Neural crest cell (in vitro differentiated cells): Measurements from ENCODE around the gene HOXD9. TPM values are rescaled to one million over a fixed set of nuclear protein-coding genes. Genes with fewer than 3 reads are reported as not detected.
A peak's percentile ranks its signal among the peaks of the same experiment; 100 is the strongest.

Experiments used
- DNase-seq: peaks from one replicate; pipeline ENCODE4 v3.0.0; 2021; ENCODE audit warnings: low read depth, mixed read lengths, low spot score
- H3K27ac Mint-ChIP-seq: one replicate; pipeline ENCODE4 v1.8.0; 2021; ENCODE audit warnings: mild to moderate bottlenecking, mixed read lengths; ENCODE audit not compliant: unreplicated experiment
- H3K27me3 Mint-ChIP-seq: 2 replicates; pipeline ENCODE4 v1.8.0; 2021; ENCODE audit warnings: low read depth, mild to moderate bottlenecking, mixed read lengths
- H3K36me3 Mint-ChIP-seq: 2 replicates; pipeline ENCODE4 v1.8.0; 2021; ENCODE audit warnings: low read depth, mild to moderate bottlenecking, mixed read lengths
- H3K4me1 Mint-ChIP-seq: 2 replicates; pipeline ENCODE4 v1.8.0; 2021; ENCODE audit warnings: mixed read lengths
- H3K4me3 Mint-ChIP-seq: one replicate; pipeline ENCODE4 v1.8.0; 2021; ENCODE audit warnings: mild to moderate bottlenecking, mixed read lengths
- H3K9me3 Mint-ChIP-seq: 2 replicates; pipeline ENCODE4 v1.8.0; 2021; ENCODE audit warnings: mixed read lengths
- total RNA-seq: library from RNA; stranded (reverse); gene quantifications from 2 replicates; pipeline ENCODE4 v1.2.1, GENCODE V29; 2021
- TF ChIP-seq, protein P1 (sequence below): fragments of 200-600 bp; sonication (generic); conservative IDR thresholded peaks from 2 replicates; pipeline ENCODE4 v1.5.0; 2021; ENCODE audit warnings: antibody characterized with exemption, mild to moderate bottlenecking

The HOXD9 gene
- total RNA-seq, 1 donor from 2014 or later: not detected

DNA sequence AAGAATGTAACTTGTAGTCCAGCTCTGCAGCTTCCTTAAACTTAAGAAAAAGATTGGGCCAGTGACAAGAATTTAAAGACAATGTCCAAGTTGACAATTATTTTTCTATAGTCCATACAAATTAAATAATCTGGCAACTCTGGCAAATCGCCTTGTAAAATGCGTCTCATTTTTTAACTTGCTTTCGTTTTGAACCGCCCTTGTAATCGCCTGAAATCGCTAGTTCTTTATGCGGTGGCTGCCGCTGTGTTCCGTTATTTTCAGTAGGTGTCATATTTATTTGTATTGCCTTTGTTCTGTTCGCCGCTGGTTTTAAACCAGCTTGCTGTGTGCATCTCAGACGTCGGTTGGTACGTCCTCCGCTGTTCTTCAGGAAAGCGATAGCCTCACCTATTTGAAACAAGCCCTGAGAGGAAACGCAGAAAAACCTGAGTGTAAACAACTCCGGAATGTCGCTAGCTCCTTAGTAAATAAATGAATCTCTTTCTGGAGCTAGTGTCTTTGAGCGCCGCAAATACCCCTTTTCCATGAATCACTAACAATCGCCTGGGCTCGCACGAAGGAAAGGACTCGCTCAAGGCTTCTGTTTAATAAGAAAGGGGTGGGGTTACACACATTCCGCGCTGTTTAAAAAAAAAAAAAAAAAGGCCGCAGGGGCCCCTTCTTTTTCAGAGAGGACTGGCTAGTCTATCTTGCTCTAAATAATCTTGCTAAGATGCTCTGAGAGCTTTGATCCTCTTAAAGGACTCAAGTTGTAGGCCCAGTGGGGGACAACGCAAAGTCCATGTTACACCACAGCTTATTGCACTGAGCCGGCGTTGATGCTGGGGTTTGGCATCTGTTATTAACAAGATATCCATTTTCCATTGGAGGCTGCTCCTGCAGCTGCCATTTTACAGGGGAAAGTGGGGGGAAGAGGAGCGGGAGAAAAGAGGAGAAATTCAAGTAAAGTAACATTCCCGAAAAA, 10.0 kb downstream of the HOXD9 start:
- Mint-ChIP-seq H3K4me1 (peaks cover 17% of the 10 kb centered on the region), H3K4me3 (peak overlapping the region; percentile 54), H3K27me3 (peaks cover 93% of the 10 kb centered on the region), H3K36me3 (no peaks in the 10 kb centered on the region), H3K9me3 (no peaks in the 10 kb centered on the region), H3K27ac (no peak overlapping the region)
- TF ChIP-seq, protein P1, sequence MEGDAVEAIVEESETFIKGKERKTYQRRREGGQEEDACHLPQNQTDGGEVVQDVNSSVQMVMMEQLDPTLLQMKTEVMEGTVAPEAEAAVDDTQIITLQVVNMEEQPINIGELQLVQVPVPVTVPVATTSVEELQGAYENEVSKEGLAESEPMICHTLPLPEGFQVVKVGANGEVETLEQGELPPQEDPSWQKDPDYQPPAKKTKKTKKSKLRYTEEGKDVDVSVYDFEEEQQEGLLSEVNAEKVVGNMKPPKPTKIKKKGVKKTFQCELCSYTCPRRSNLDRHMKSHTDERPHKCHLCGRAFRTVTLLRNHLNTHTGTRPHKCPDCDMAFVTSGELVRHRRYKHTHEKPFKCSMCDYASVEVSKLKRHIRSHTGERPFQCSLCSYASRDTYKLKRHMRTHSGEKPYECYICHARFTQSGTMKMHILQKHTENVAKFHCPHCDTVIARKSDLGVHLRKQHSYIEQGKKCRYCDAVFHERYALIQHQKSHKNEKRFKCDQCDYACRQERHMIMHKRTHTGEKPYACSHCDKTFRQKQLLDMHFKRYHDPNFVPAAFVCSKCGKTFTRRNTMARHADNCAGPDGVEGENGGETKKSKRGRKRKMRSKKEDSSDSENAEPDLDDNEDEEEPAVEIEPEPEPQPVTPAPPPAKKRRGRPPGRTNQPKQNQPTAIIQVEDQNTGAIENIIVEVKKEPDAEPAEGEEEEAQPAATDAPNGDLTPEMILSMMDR: no peak
- no peak for DNase-seq

DNA sequence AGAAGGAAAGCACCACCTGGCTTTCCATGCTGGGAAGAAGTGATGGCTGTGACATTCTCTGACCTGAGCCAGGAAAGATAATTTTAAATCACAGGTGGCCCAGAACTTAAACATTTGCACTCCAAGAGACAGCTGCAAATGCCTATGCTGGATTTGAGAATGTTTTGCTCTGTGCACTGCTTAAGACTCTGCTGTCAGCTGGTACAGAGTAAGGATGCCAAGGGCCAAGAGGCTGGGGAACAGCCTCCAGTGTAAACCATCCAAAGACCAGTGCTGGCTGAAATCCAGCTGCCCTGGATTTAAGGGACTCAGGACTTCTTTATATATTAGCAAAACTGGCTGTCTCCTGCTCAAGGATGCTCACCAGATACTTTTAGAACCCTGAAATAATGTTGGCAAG, 10.9 kb downstream of the HOXD9 start:
- Mint-ChIP-seq H3K36me3 (no peaks in the 10 kb centered on the region), H3K27me3 (peaks cover 93% of the 10 kb centered on the region), H3K27ac (no peak overlapping the region), H3K4me3 (peak overlapping the region; percentile 45), H3K9me3 (no peaks in the 10 kb centered on the region), H3K4me1 (peaks cover 13% of the 10 kb centered on the region)
- DNase-seq: no peak
- TF ChIP-seq, protein P1: no peak

GRCh38 chr2:176134035-176134434, 11.5 kb downstream of the HOXD9 start:
- TF ChIP-seq, protein P1: no peak
- Mint-ChIP-seq H3K27ac (no peak overlapping the region), H3K36me3 (no peaks in the 10 kb centered on the region), H3K9me3 (no peaks in the 10 kb centered on the region), H3K27me3 (peaks cover 93% of the 10 kb centered on the region), H3K4me1 (peaks cover 9% of the 10 kb centered on the region), H3K4me3 (no peak overlapping the region)
- no peak for DNase-seq

DNA sequence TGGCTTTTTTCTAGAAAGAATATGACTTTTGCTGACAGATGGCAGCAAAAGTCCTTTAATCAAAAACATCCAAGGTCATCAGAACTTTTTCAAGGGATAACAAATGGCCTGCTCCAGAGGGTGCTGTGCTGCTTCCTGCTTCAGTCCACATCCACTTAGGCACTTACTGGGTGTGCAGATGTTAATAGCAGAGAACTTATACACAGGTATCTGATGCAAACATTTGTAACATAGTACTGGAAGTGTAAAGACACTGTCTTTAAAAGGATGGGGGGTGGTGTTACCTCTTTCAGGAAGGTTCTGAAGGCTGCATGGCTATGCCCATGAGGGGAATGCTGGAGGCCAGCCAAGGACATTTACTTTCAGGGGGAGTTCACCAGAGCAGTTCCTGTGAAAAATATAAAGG, 12.5 kb downstream of the HOXD9 start:
- TF ChIP-seq, protein P1: no peak
- no peaks in the 10 kb centered on the region for H3K36me3 Mint-ChIP-seq
- H3K9me3 Mint-ChIP-seq: no peaks in the 10 kb centered on the region
- peak overlapping the region; percentile 14 for H3K4me3 Mint-ChIP-seq
- peaks cover 94% of the 10 kb centered on the region for H3K27me3 Mint-ChIP-seq
- no peak for DNase-seq
- no peak overlapping the region for H3K27ac Mint-ChIP-seq
- H3K4me1 Mint-ChIP-seq: peaks cover 11% of the 10 kb centered on the region

GRCh38 chr2:176136374-176137251, 14.1 kb downstream of the HOXD9 start:
- H3K36me3 Mint-ChIP-seq: no peaks in the 10 kb centered on the region
- no peaks in the 10 kb centered on the region for H3K9me3 Mint-ChIP-seq
- no peak for DNase-seq
- TF ChIP-seq, protein P1: no peak
- H3K4me1 Mint-ChIP-seq: peaks cover 8% of the 10 kb centered on the region
- H3K27ac Mint-ChIP-seq: no peak overlapping the region
- H3K27me3 Mint-ChIP-seq: peaks cover 99% of the 10 kb centered on the region
- H3K4me3 Mint-ChIP-seq: peak overlapping the region; percentile 83
